HEK293 (cell line): ENCODE data around the gene RNF169.

ENCODE experiments used
- CTCF ChIP-seq: fragments of 450-650 bp; formaldehyde crosslinking; IDR thresholded peaks from 2 replicates; pipeline ENCODE4 v1.5.1; 2016; ENCODE audit warnings: missing biosample characterization, missing genetic modification characterization
- ZBTB10 ChIP-seq: fragments of 450-650 bp; formaldehyde crosslinking; IDR thresholded peaks from 2 replicates; pipeline ENCODE4 v1.5.1; 2016; ENCODE audit warnings: missing biosample characterization, missing genetic modification characterization
- ZFP37 ChIP-seq: fragments of 450-650 bp; formaldehyde crosslinking; IDR thresholded peaks from 2 replicates; pipeline ENCODE4 v1.5.1; 2016; ENCODE audit warnings: missing biosample characterization, missing genetic modification characterization
- ZNF138 ChIP-seq: fragments of 450-650 bp; formaldehyde crosslinking; IDR thresholded peaks from 2 replicates; pipeline ENCODE4 v1.5.1; 2016; ENCODE audit warnings: missing biosample characterization, missing genetic modification characterization, borderline replicate concordance
- ZNF214 ChIP-seq: fragments of 450-650 bp; formaldehyde crosslinking; IDR thresholded peaks from 2 replicates; pipeline ENCODE4 v1.5.1; 2017; ENCODE audit warnings: missing biosample characterization, mild to moderate bottlenecking, missing genetic modification characterization, borderline replicate concordance
- ZNF239 ChIP-seq: fragments of 450-650 bp; formaldehyde crosslinking; IDR thresholded peaks from 2 replicates; pipeline ENCODE4 v1.5.1; 2016; ENCODE audit warnings: missing biosample characterization, missing genetic modification characterization
- ZNF274 ChIP-seq, 2 experiments: fragments of 200-500 bp in 1 of 2; fragments of 450-650 bp in 1 of 2; sonication (Bioruptor generic) in 1 of 2; formaldehyde crosslinking in 1 of 2; IDR thresholded peaks; 2 replicates each; pipeline versions ENCODE4 v1.5.1 to v1.6.1; 2014 to 2016; ENCODE audit warnings: borderline replicate concordance in 1 of 2, inconsistent platforms in 1 of 2, low read length in 1 of 2, missing biosample characterization in 1 of 2, missing genetic modification characterization in 1 of 2
- ZNF48 ChIP-seq: fragments of 450-650 bp; formaldehyde crosslinking; IDR thresholded peaks from 2 replicates; pipeline ENCODE4 v1.5.1; 2016; ENCODE audit warnings: missing biosample characterization, missing genetic modification characterization
- ZNF518A ChIP-seq: fragments of 450-650 bp; formaldehyde crosslinking; conservative IDR thresholded peaks from 2 replicates; pipeline ENCODE4 v1.5.1; 2016; ENCODE audit warnings: low read depth, missing biosample characterization, missing genetic modification characterization
- ZNF629 ChIP-seq: fragments of 450-650 bp; formaldehyde crosslinking; IDR thresholded peaks from 2 replicates; pipeline ENCODE4 v1.5.1; 2017; ENCODE audit warnings: missing biosample characterization, missing genetic modification characterization

- no peak for TF ChIP-seq CTCF
- no peak for TF ChIP-seq ZBTB10
- TF ChIP-seq ZNF274 (IDR thresholded peaks at IDR 0.05; ENCODE audit: low read length): no peak
- no peak for TF ChIP-seq ZNF274 (tag by site-specific recombination; IDR thresholded peaks at IDR 0.05; ENCODE audit: borderline replicate concordance)
- no peak for TF ChIP-seq ZNF518A (tag by site-specific recombination)
- TF ChIP-seq ZNF629: no peak
- no peak for TF ChIP-seq ZNF138 (tag by site-specific recombination)
- no peak for TF ChIP-seq ZNF214 (tag by site-specific recombination)
- no peak for TF ChIP-seq ZNF239 (tag by site-specific recombination)
- no peak for TF ChIP-seq ZFP37 (tag by site-specific recombination)
- no peak for TF ChIP-seq ZNF48
These were observed 97.4 kb downstream of the RNF169 start for GRCh38 chr11:74845978-74846517.
